Gastroesophageal sphincter (tissue), 3 donors: ENCODE results near the gene SMIM21.

Source experiments
- CTCF ChIP-seq, 4 experiments: fragments of 200-600 bp in 2 of 4; fragments of 450-650 bp in 2 of 4; sonication (generic) in 1 of 4; IDR thresholded peaks; one replicate each; pipeline ENCODE4 v1.5.1; 2017 to 2019; ENCODE audit warnings: antibody characterized with exemption in 4 of 4, mild to moderate bottlenecking in 2 of 4, moderate library complexity in 2 of 4
- EP300 ChIP-seq: sonication (generic); formaldehyde crosslinking; IDR thresholded peaks from one replicate; pipeline ENCODE4 v1.6.1; 2017; ENCODE audit warnings: antibody characterized with exemption, mild to moderate bottlenecking

DNA sequence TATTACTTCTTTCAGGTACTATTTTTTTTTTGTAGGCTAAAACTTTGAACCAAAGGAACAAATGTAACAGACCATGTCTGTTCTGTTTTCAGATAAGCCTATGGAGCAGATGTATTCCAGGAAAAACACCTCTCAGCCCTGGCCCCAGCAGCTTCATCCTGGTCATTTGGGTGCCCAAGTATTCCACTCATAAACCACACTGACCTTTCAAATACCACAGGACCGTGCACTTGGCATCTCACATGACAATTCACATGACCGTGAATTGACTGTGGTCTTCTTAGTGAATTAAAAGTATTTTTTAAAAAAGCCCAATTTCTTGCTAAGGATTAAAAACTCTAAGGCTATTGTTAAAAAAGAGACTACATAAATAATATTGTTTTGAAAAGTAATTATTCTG, 50.2 kb downstream of the SMIM21 start:
- TF ChIP-seq CTCF (IDR thresholded peaks at IDR 0.05) (no peak), EP300 (no peak)
